Measurements from ENCODE around the gene TMEM269.

Gene TMEM269

GRCh38 chr1:42849944-42850343 lies 65.2 kb downstream of the TMEM269 start:
- H3K36me3 ChIP-seq (ENCODE audit: low read depth), result peaks cover 11% of the 10 kb centered on the region; the same call in 1 of the 2 replicates
- H3K9me3 ChIP-seq (ENCODE audit: severe bottlenecking), result no peaks in the 10 kb centered on the region
- DNase-seq (ENCODE audit: low spot score) (no peak), ATAC-seq (ENCODE audit: low read depth) (no peak)
- TF ChIP-seq CTCF (IDR thresholded peaks at IDR 0.05; ENCODE audit: poor library complexity, severe bottlenecking), result no peak
- no peak overlapping the region for H3K4me3 ChIP-seq (ENCODE audit: severe bottlenecking)
- H3K27ac ChIP-seq (ENCODE audit: poor library complexity, severe bottlenecking), result no peak overlapping the region
- H3K4me1 ChIP-seq (ENCODE audit: insufficient read depth, poor library complexity, severe bottlenecking), result peaks cover 8% of the 10 kb centered on the region
- no peaks in the 10 kb centered on the region for H3K27me3 ChIP-seq (ENCODE audit: insufficient read depth, poor library complexity, severe bottlenecking)

Measured in RWPE2 (cell line).